ENCODE data around the gene IFITM2.

Gene IFITM2

GRCh38 chr11:279040-279965 lies 28.3 kb upstream of the IFITM2 start:
- Histone ChIP-seq H3K9me3 (ENCODE audit: insufficient read depth, low read length) (peaks cover 9% of the 10 kb centered on the region; the same call in 1 of the 2 replicates), H3K27me3 (ENCODE audit: insufficient read depth, insufficient read length) (peaks cover 12% of the 10 kb centered on the region), H3K4me3 (ENCODE audit: insufficient read length, low read depth) (no peak overlapping the region), H3K9ac (ENCODE audit: insufficient read length, low read depth) (no peak overlapping the region), H3K36me3 (ENCODE audit: insufficient read depth, insufficient read length, low read length) (no peaks in the 10 kb centered on the region), H3K4me1 (ENCODE audit: insufficient read depth, insufficient read length) (peaks cover 8% of the 10 kb centered on the region)
- DNase-seq (ENCODE audit: low read depth, low spot score), result no peak
- TF ChIP-seq SUZ12 (IDR thresholded peaks at IDR 0.05; ENCODE audit: extremely low read depth, insufficient read depth, insufficient read length) (no peak), YY1 (IDR thresholded peaks at IDR 0.05; ENCODE audit: insufficient read depth, insufficient read length) (no peak), ZNF274 (IDR thresholded peaks at IDR 0.05; ENCODE audit: low read depth, low read length) (no peak)

DNA sequence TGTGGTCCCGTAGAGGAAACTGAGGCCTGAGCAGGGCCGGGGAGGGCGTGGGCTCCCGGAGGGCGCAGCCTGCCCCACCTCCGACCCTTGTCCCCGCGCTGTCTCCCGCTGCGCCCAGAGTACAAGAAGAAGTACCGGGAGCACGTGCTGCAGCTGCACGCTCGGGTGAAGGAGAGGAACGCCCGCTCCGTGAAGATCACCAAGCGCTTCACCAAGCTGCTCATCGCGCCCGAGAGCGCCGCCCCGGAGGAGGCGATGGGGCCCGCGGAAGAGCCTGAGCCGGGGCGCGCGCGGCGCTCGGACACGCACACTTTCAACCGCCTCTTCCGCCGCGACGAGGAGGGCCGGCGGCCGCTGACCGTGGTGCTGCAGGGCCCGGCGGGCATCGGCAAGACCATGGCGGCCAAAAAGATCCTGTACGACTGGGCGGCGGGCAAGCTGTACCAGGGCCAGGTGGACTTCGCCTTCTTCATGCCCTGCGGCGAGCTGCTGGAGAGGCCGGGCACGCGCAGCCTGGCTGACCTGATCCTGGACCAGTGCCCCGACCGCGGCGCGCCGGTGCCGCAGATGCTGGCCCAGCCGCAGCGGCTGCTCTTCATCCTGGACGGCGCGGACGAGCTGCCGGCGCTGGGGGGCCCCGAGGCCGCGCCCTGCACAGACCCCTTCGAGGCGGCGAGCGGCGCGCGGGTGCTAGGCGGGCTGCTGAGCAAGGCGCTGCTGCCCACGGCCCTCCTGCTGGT lies 27.5 kb upstream of the IFITM2 start:
- no peak overlapping the region for H3K9ac ChIP-seq (ENCODE audit: insufficient read length, low read depth)
- no peak for DNase-seq (ENCODE audit: low read depth, low spot score)
- H3K4me3 ChIP-seq (ENCODE audit: insufficient read length, low read depth), result no peak overlapping the region
- no peaks in the 10 kb centered on the region for H3K36me3 ChIP-seq (ENCODE audit: insufficient read depth, insufficient read length, low read length)
- TF ChIP-seq ZNF274 (IDR thresholded peaks at IDR 0.05; ENCODE audit: low read depth, low read length), result no peak
- TF ChIP-seq YY1 (IDR thresholded peaks at IDR 0.05; ENCODE audit: insufficient read depth, insufficient read length), result no peak
- TF ChIP-seq SUZ12 (IDR thresholded peaks at IDR 0.05; ENCODE audit: extremely low read depth, insufficient read depth, insufficient read length), result no peak
- peaks cover 10% of the 10 kb centered on the region for H3K4me1 ChIP-seq (ENCODE audit: insufficient read depth, insufficient read length)
- H3K9me3 ChIP-seq (ENCODE audit: insufficient read depth, low read length), result peaks cover 9% of the 10 kb centered on the region; the same call in 1 of the 2 replicates
- peaks cover 12% of the 10 kb centered on the region for H3K27me3 ChIP-seq (ENCODE audit: insufficient read depth, insufficient read length)

DNA sequence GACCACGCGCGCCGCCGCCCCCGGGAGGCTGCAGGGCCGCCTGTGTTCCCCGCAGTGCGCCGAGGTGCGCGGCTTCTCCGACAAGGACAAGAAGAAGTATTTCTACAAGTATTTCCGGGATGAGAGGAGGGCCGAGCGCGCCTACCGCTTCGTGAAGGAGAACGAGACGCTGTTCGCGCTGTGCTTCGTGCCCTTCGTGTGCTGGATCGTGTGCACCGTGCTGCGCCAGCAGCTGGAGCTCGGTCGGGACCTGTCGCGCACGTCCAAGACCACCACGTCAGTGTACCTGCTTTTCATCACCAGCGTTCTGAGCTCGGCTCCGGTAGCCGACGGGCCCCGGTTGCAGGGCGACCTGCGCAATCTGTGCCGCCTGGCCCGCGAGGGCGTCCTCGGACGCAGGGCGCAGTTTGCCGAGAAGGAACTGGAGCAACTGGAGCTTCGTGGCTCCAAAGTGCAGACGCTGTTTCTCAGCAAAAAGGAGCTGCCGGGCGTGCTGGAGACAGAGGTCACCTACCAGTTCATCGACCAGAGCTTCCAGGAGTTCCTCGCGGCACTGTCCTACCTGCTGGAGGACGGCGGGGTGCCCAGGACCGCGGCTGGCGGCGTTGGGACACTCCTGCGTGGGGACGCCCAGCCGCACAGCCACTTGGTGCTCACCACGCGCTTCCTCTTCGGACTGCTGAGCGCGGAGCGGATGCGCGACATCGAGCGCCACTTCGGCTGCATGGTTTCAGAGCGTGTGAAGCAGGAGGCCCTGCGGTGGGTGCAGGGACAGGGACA lies 26.7 kb upstream of the IFITM2 start:
- H3K27me3 ChIP-seq (ENCODE audit: insufficient read depth, insufficient read length), result peaks cover 12% of the 10 kb centered on the region

DNA sequence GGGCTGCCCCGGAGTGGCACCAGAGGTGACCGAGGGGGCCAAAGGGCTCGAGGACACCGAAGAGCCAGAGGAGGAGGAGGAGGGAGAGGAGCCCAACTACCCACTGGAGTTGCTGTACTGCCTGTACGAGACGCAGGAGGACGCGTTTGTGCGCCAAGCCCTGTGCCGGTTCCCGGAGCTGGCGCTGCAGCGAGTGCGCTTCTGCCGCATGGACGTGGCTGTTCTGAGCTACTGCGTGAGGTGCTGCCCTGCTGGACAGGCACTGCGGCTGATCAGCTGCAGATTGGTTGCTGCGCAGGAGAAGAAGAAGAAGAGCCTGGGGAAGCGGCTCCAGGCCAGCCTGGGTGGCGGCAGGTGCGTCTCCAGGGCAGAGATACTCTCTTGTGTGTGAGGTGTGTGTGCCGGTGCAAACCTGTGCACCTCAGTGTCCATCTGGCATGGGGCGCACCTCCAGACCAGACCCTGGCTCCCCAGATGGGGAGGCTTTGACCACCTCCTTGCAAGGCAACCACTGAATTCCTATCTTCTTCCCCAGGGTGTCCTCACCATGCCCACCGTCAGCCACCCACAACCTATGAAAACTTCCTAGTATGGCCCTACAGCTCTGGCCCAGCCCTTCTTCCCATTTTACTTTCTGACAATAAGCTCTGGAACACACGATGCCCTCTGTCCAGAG lies 26.0 kb upstream of the IFITM2 start:
- Histone ChIP-seq H3K4me1 (ENCODE audit: insufficient read depth, insufficient read length) (peaks cover 12% of the 10 kb centered on the region), H3K27me3 (ENCODE audit: insufficient read depth, insufficient read length) (peaks cover 12% of the 10 kb centered on the region), H3K36me3 (ENCODE audit: insufficient read depth, insufficient read length, low read length) (no peaks in the 10 kb centered on the region), H3K9ac (ENCODE audit: insufficient read length, low read depth) (peak overlapping the region; percentile 26), H3K4me3 (ENCODE audit: insufficient read length, low read depth) (no peak overlapping the region), H3K9me3 (ENCODE audit: insufficient read depth, low read length) (peaks cover 2% of the 10 kb centered on the region; the same call in 1 of the 2 replicates)
- TF ChIP-seq SUZ12 (IDR thresholded peaks at IDR 0.05; ENCODE audit: extremely low read depth, insufficient read depth, insufficient read length) (no peak), ZNF274 (IDR thresholded peaks at IDR 0.05; ENCODE audit: low read depth, low read length) (no peak)
- no peak for DNase-seq (ENCODE audit: low read depth, low spot score)

More for the DNA sequence above, 26.7 kb upstream of the IFITM2 start:
- peaks cover 12% of the 10 kb centered on the region for H3K4me1 ChIP-seq (ENCODE audit: insufficient read depth, insufficient read length)
- no peaks in the 10 kb centered on the region for H3K36me3 ChIP-seq (ENCODE audit: insufficient read depth, insufficient read length, low read length)
- no peak for TF ChIP-seq ZNF274 (IDR thresholded peaks at IDR 0.05; ENCODE audit: low read depth, low read length)
- TF ChIP-seq SUZ12 (IDR thresholded peaks at IDR 0.05; ENCODE audit: extremely low read depth, insufficient read depth, insufficient read length), result no peak
- no peak for TF ChIP-seq YY1 (IDR thresholded peaks at IDR 0.05; ENCODE audit: insufficient read depth, insufficient read length)
- H3K9me3 ChIP-seq (ENCODE audit: insufficient read depth, low read length), result peaks cover 9% of the 10 kb centered on the region; the same call in 1 of the 2 replicates
- H3K4me3 ChIP-seq (ENCODE audit: insufficient read length, low read depth), result no peak overlapping the region
- no peak for DNase-seq (ENCODE audit: low read depth, low spot score)
- H3K9ac ChIP-seq (ENCODE audit: insufficient read length, low read depth), result peak overlapping the region; percentile 26

DNA sequence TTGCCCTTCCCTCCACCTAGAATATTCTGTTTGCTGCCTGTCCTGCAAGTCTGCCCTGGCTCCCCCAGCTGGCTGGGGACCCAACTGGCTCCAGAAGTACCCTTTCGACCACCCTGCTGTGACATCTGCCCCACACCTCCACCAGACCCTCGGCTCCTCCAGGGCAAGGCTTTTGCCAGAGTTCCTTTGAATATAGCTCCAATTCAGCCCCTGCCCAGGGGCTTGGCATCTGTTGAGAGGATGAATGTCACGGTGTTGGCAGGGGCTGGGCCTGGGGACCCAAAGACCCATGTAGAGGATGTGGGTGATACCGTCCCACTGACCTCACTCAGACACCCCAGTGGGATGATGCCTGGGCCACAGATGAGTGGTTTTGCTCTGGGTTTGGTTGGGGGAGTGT lies 25.4 kb upstream of the IFITM2 start:
- no peaks in the 10 kb centered on the region for H3K36me3 ChIP-seq (ENCODE audit: insufficient read depth, insufficient read length, low read length)
- H3K27me3 ChIP-seq (ENCODE audit: insufficient read depth, insufficient read length), result peaks cover 16% of the 10 kb centered on the region
- H3K4me1 ChIP-seq (ENCODE audit: insufficient read depth, insufficient read length), result peaks cover 12% of the 10 kb centered on the region
- no peak for DNase-seq (ENCODE audit: low read depth, low spot score)
- H3K9ac ChIP-seq (ENCODE audit: insufficient read length, low read depth), result no peak overlapping the region
- TF ChIP-seq SUZ12 (IDR thresholded peaks at IDR 0.05; ENCODE audit: extremely low read depth, insufficient read depth, insufficient read length) (no peak), YY1 (IDR thresholded peaks at IDR 0.05; ENCODE audit: insufficient read depth, insufficient read length) (no peak)
- no peaks in the 10 kb centered on the region for H3K9me3 ChIP-seq (ENCODE audit: insufficient read depth, low read length)
- no peak overlapping the region for H3K4me3 ChIP-seq (ENCODE audit: insufficient read length, low read depth)

DNA sequence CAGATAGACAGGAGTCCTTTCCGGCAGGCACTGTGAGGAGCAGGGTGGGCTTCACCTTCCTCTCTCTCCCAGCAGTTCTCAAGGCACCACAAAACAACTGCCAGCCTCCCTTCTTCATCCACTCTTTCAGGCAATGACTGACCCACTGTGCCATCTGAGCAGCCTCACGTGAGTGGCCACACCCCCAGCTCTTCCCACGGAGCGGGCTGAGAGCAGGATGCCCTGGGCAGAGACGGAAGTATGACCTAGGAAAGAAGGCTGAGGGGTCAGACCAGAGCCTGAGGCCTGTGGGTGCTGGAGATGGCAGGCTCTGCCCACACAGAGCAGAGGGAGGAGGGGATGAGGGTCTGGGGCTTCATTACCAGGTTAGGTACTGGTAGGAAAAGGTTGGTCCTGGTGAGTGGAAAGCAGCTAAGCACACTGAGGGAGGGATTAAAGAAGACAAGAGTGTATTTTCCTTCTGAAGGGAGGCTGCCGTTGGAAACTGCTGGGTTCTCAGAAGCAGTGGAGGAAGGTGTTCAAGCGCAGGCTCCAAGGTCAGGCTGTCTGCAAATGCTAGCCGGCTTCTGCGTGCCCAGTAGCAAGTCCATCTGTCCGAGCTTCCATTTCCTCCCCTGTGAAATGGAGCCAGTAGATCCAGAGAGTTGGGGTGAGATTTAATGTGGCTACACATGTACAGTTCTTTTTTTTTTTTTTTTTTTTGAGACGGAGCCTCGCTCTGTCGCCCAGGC lies 24.8 kb upstream of the IFITM2 start:
- no peak overlapping the region for H3K9ac ChIP-seq (ENCODE audit: insufficient read length, low read depth)
- DNase-seq (ENCODE audit: low read depth, low spot score), result no peak
- H3K9me3 ChIP-seq (ENCODE audit: insufficient read depth, low read length), result no peaks in the 10 kb centered on the region
- H3K4me3 ChIP-seq (ENCODE audit: insufficient read length, low read depth), result no peak overlapping the region
- no peaks in the 10 kb centered on the region for H3K36me3 ChIP-seq (ENCODE audit: insufficient read depth, insufficient read length, low read length)
- peaks cover 21% of the 10 kb centered on the region for H3K27me3 ChIP-seq (ENCODE audit: insufficient read depth, insufficient read length)
- TF ChIP-seq YY1 (IDR thresholded peaks at IDR 0.05; ENCODE audit: insufficient read depth, insufficient read length), result no peak
- TF ChIP-seq SUZ12 (IDR thresholded peaks at IDR 0.05; ENCODE audit: extremely low read depth, insufficient read depth, insufficient read length), result no peak
- no peak for TF ChIP-seq ZNF274 (IDR thresholded peaks at IDR 0.05; ENCODE audit: low read depth, low read length)
- H3K4me1 ChIP-seq (ENCODE audit: insufficient read depth, insufficient read length), result peaks cover 12% of the 10 kb centered on the region

All from NT2/D1 (cell line).